ENCODE data around the gene SYNM.

SYNM gene

DNA sequence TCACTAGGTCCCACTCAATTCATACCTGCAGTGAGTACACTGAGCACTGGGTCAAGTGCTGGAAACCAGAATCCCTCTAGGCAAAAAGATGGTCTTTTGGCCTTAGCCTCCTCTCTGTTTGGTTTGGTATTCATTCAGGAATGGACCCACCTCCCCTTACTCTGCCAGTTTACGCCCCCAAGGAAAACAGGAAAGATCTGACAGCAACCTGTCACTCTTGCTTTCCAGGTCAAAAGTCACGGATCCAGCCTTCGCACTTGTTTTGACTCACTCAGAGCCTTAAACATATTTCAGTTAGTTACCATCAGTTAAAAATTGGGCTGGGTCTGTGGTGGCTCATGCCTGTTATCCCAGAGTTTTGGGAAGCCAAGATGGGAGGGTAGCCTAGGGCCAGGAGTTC is 68.1 kb downstream of the SYNM start:
- DNase-seq = no peak

DNA sequence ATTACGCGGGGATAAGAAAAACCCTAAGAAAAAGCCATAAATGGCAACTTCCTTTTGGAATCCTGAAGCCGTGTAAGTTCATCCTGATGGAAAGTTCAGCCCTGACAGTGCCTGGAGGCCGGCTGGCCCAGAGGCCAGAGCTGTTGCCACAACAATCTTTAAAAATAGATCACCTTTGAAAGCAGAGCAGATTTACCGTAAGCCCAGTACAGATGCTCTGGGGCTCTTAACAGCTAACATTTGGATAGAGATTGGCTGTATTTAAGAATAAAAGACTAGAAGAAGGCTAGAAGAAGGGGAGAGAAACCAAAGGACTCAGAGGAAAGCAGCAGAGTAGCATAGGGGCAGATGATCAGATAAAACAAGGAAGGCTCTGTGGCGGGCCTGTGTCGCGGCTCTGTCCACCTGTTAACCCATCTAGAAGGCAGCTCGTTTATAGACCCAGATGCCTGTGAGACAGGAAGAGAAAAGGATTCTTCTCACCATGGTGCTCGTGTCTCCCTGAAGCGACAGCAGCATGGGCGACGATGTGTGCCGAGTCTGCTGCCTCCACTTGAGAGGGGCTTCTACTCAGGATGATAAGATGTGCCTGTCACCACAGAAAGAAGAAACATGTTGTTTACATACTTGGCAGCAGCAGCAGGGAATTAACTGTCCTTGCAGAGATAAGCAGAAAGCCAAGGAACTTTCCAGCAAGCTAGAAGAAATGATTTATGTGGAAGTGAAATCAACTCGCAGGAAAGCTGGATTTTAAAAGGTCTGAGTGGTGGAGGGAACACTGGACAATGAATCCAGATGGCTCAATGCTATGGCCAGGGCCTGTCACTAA is 69.9 kb downstream of the SYNM start:
- no peak for DNase-seq

DNA sequence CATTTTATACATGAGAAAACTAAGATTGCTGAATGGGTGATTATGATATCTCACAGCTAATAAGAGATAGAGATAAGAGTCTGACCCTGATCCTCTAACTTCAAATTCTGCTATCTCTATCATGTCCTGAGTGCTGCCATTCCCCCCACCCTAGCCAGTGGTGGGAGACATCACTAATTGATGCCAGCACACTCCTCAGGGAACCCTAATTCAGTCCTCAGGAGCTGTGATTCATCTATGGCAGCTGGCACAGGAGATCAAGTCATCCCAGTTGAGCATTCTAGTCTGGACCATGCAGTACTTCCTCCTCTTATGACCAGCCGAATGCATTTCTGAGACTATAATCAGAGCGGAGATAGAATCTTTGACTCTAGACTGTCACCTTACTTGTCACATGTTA is 71.9 kb downstream of the SYNM start:
- no peak for DNase-seq

DNA sequence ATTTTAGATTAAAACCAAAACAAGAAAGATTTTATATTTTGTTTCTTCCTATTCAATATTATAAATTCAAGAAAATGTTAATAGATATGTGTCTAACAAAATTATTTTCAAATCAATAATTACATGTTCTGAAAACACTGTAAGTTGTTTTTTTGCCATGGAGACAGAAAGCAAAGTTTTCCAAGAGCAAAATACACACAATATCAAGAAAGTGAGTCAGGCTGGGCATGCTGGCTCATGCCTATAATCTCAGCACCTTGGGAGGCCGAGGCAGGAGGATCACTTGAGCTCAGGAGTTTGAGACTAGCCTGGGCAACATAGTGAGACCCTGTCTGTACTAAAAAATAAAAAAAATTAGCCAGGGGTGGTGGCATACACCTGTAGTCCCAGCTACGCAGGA is 72.8 kb downstream of the SYNM start:
- no peak for DNase-seq

DNA sequence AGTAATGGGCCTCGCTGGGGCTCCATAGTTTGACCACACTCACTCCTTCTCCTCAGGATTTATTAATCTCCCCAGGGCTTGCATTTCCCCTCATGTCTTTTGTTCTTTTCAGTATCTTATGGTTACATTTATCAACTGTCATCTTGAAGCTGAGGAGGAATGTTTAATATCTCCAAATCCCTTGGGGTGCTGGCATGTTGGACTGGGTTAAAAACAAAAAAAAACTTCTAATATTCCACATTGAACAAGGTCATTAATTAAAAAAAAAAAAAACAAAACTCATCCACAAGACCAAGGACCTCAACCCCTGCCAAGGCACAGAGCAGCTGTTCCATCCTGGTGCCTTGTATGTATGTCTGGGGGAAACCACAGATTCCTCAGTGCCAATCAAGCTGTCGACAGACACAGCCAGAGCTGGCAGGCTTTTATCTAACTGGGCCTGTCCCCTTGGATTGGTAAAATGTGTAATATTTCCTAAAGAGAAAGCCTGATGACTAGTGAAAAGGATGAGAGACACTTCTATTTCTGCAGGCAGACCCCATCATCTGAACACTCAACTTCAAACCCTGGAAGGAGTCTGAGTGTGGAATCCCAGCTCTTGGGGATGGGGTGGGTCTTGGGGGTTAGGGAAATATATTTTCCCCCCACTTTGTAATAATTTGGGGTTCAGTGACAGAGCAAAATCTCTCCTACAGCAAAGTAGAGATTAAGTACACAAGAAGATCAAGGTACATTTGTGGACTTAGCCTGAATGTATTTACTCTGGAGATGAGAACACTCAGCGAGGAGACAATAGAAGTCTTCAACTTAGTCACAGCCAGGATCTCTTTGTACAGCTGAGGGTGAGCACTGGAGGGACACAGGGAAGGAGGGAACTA is 75.4 kb downstream of the SYNM start:
- DNase-seq = no peak

DNA sequence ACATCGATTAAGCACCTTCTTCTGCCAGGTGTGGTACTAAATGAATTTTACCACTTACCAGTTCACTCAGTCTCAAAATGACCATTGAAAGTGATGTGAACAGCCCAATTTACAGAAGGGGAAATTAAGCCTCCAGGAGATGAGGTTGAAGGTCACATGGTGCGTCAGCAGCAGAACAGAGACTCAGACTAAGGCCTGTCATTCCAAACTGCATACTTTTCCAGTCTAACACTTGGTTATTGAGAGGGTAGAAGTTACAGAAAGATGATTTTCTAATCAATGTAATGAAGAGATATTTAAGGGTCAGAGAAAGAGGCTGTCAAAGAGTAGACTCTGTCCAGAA is 76.1 kb downstream of the SYNM start:
- no peak for DNase-seq

DNA sequence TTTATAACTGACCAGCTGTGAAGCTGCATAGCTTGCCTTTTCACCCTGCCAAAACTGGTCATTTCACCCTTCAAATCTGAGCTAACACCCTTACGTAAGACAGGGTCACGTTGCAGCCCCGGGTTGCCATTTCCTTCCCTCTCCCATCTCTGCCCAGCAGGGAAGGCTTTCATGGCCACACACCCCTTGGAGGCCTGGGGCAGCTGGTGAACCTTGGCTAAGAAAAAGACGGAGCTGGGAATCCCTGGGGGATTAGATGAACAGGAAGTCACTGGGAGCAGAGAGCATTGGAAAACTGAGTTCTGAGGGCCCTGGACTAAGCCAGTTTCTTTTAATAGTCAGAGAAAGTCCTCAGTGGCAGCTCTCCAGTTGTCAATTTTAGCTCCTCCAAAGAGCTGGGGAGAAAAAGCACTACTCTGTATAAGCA is 76.7 kb downstream of the SYNM start:
- no peak for DNase-seq

DNA sequence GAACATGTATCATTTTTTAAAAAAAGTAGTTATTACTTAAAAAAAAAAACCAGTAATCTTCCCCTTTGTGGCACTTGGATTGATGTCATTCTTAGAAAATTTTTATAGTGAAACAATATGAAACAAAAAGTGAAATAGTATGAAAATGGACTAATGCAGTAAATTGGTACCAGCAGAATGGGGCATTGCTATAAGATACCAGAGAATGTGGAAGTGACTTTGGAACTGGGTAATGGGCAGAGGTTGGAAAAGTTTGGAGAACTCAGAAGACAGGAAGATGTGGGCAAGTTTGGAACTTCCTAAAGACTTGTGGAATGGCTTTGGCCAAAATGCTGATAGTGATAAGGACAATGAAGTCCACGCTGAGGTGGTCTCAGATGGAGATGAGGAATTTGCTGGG is 77.9 kb downstream of the SYNM start:
- DNase-seq = no peak
